PC-3 (cell line): Measurements from ENCODE around the gene CTSC.

Experiments
- EZH2 ChIP-seq: fragments of 300-600 bp; sonication (generic); IDR thresholded peaks from one replicate; pipeline ENCODE4 v1.6.1; 2017; ENCODE audit warnings: antibody characterized with exemption, mild to moderate bottlenecking, low read length; ENCODE audit not compliant: unreplicated experiment
- EZH2phosphoT487 ChIP-seq: fragments of 300-600 bp; sonication (generic); IDR thresholded peaks from 2 replicates; pipeline ENCODE4 v1.6.1; 2018; ENCODE audit warnings: mild to moderate bottlenecking, antibody characterized with exemption, low read length, borderline replicate concordance
- TF ChIP-seq, protein P1 (sequence below): fragments of 300-600 bp; sonication (generic); conservative IDR thresholded peaks from 2 replicates; pipeline ENCODE4 v1.5.1; 2017; ENCODE audit warnings: antibody characterized with exemption, low read depth, mild to moderate bottlenecking, low read length

DNA sequence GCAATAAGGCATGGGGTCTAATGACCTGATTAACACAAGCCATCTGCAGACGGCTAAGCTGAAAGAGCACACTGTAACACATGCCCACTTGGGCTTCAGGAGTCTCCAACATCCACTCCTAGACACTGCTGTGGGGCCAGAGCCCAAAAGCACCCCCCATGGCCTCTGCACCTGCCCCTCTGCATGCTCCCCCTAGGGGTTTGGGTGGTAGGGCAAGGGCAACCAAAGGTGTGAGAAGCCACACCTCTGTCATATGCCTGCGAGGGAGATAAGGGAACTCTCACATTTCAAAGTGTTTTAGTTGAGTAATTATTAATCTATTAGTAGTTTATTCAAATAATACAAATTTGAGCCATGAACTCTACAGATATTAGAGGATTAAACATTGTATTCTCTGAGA is 30.8 kb downstream of the CTSC start:
- TF ChIP-seq, protein P1, sequence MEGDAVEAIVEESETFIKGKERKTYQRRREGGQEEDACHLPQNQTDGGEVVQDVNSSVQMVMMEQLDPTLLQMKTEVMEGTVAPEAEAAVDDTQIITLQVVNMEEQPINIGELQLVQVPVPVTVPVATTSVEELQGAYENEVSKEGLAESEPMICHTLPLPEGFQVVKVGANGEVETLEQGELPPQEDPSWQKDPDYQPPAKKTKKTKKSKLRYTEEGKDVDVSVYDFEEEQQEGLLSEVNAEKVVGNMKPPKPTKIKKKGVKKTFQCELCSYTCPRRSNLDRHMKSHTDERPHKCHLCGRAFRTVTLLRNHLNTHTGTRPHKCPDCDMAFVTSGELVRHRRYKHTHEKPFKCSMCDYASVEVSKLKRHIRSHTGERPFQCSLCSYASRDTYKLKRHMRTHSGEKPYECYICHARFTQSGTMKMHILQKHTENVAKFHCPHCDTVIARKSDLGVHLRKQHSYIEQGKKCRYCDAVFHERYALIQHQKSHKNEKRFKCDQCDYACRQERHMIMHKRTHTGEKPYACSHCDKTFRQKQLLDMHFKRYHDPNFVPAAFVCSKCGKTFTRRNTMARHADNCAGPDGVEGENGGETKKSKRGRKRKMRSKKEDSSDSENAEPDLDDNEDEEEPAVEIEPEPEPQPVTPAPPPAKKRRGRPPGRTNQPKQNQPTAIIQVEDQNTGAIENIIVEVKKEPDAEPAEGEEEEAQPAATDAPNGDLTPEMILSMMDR, result no peak
- TF ChIP-seq EZH2phosphoT487 (no peak), EZH2 (no peak)
